ENCODE results near the gene MARK1.

GRCh38 chr1:220526294-220526693, 1.6 kb upstream of the MARK1 start:
- TF ChIP-seq, protein P1, sequence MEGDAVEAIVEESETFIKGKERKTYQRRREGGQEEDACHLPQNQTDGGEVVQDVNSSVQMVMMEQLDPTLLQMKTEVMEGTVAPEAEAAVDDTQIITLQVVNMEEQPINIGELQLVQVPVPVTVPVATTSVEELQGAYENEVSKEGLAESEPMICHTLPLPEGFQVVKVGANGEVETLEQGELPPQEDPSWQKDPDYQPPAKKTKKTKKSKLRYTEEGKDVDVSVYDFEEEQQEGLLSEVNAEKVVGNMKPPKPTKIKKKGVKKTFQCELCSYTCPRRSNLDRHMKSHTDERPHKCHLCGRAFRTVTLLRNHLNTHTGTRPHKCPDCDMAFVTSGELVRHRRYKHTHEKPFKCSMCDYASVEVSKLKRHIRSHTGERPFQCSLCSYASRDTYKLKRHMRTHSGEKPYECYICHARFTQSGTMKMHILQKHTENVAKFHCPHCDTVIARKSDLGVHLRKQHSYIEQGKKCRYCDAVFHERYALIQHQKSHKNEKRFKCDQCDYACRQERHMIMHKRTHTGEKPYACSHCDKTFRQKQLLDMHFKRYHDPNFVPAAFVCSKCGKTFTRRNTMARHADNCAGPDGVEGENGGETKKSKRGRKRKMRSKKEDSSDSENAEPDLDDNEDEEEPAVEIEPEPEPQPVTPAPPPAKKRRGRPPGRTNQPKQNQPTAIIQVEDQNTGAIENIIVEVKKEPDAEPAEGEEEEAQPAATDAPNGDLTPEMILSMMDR (IDR thresholded peaks at IDR 0.05) = no peak
- no peak for TF ChIP-seq FOXJ3 (CRISPR knock-in tag; IDR thresholded peaks at IDR 0.05; ENCODE audit: borderline replicate concordance)
- TF ChIP-seq, protein P2, sequence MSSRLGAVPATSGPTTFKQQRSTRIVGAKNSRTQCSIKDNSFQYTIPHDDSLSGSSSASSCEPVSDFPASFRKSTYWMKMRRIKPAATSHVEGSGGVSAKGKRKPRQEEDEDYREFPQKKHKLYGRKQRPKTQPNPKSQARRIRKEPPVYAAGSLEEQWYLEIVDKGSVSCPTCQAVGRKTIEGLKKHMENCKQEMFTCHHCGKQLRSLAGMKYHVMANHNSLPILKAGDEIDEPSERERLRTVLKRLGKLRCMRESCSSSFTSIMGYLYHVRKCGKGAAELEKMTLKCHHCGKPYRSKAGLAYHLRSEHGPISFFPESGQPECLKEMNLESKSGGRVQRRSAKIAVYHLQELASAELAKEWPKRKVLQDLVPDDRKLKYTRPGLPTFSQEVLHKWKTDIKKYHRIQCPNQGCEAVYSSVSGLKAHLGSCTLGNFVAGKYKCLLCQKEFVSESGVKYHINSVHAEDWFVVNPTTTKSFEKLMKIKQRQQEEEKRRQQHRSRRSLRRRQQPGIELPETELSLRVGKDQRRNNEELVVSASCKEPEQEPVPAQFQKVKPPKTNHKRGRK (CRISPR knock-in tag; IDR thresholded peaks at IDR 0.05; ENCODE audit: borderline replicate concordance) = no peak
- TF ChIP-seq TCF7 (CRISPR knock-in tag; IDR thresholded peaks at IDR 0.05; ENCODE audit: low read depth) = no peak
- TF ChIP-seq SMAD3 (CRISPR knock-in tag; IDR thresholded peaks at IDR 0.05; ENCODE audit: borderline replicate concordance) = no peak
- TF ChIP-seq ZNF281 (CRISPR knock-in tag; IDR thresholded peaks at IDR 0.05) = no peak
- TF ChIP-seq ESRRA (CRISPR knock-in tag; IDR thresholded peaks at IDR 0.05; ENCODE audit: borderline replicate concordance) = no peak
- TF ChIP-seq, protein P3, sequence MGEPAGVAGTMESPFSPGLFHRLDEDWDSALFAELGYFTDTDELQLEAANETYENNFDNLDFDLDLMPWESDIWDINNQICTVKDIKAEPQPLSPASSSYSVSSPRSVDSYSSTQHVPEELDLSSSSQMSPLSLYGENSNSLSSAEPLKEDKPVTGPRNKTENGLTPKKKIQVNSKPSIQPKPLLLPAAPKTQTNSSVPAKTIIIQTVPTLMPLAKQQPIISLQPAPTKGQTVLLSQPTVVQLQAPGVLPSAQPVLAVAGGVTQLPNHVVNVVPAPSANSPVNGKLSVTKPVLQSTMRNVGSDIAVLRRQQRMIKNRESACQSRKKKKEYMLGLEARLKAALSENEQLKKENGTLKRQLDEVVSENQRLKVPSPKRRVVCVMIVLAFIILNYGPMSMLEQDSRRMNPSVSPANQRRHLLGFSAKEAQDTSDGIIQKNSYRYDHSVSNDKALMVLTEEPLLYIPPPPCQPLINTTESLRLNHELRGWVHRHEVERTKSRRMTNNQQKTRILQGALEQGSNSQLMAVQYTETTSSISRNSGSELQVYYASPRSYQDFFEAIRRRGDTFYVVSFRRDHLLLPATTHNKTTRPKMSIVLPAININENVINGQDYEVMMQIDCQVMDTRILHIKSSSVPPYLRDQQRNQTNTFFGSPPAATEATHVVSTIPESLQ (CRISPR knock-in tag; IDR thresholded peaks at IDR 0.05) = no peak
- no peak for TF ChIP-seq MAX (CRISPR knock-in tag; IDR thresholded peaks at IDR 0.05)
- TF ChIP-seq, protein P4, sequence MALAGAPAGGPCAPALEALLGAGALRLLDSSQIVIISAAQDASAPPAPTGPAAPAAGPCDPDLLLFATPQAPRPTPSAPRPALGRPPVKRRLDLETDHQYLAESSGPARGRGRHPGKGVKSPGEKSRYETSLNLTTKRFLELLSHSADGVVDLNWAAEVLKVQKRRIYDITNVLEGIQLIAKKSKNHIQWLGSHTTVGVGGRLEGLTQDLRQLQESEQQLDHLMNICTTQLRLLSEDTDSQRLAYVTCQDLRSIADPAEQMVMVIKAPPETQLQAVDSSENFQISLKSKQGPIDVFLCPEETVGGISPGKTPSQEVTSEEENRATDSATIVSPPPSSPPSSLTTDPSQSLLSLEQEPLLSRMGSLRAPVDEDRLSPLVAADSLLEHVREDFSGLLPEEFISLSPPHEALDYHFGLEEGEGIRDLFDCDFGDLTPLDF (CRISPR knock-in tag; IDR thresholded peaks at IDR 0.05) = no peak
- no peak for TF ChIP-seq RORB (CRISPR knock-in tag; IDR thresholded peaks at IDR 0.05)
- no peak for TF ChIP-seq IRF1 (CRISPR knock-in tag; IDR thresholded peaks at IDR 0.05)
- TF ChIP-seq MXD4 (CRISPR knock-in tag; IDR thresholded peaks at IDR 0.05; ENCODE audit: borderline replicate concordance) = no peak
- no peak for TF ChIP-seq SP1 (CRISPR knock-in tag; conservative IDR thresholded peaks at IDR 0.05)

Data from WTC11 (cell line).